Fibroblast of mammary gland (primary cell): ENCODE data around the gene TST.

ENCODE experiments used
- DNase-seq: peaks from one replicate; pipeline ENCODE4 v3.0.0-alpha.2; 2010; ENCODE audit warnings: low read depth
- H3K4me3 ChIP-seq: 2 replicates; pipeline ENCODE4 v1.5.1; 2011; ENCODE audit warnings: low read depth, mild to moderate bottlenecking, low read length, moderate library complexity; ENCODE audit not compliant: control insufficient read depth
- CTCF ChIP-seq: conservative IDR thresholded peaks from 2 replicates; pipeline ENCODE4 v1.5.1; 2011; ENCODE audit warnings: low read depth, low read length, inconsistent platforms; ENCODE audit not compliant: control insufficient read depth, insufficient read depth

The TST gene

GRCh38 chr22:37063431-37064420 lies 44.5 kb upstream of the TST start:
- no peak for DNase-seq
- H3K4me3 ChIP-seq: no peak overlapping the region
- TF ChIP-seq CTCF: no peak

GRCh38 chr22:37062702-37063381 lies 43.6 kb upstream of the TST start:
- TF ChIP-seq CTCF: no peak
- DNase-seq: no peak

GRCh38 chr22:37062376-37062675 lies 43.1 kb upstream of the TST start:
- DNase-seq: no peak
- no peak for TF ChIP-seq CTCF
- H3K4me3 ChIP-seq: no peak overlapping the region

More at GRCh38 chr22:37062702-37063381, 43.6 kb upstream of the TST start:
- no peak overlapping the region for H3K4me3 ChIP-seq

- no peak for DNase-seq
- H3K4me3 ChIP-seq: no peak overlapping the region
- TF ChIP-seq CTCF: no peak
Measured at GRCh38 chr22:37061611-37062375, 42.5 kb upstream of the TST start.

GRCh38 chr22:37060801-37061610 lies 41.8 kb upstream of the TST start:
- no peak overlapping the region for H3K4me3 ChIP-seq
- DNase-seq: no peak
- TF ChIP-seq CTCF: no peak
